Neural progenitor cell (in vitro differentiated cells): ENCODE measurements around the gene NIPAL3. TPM values are rescaled to one million over a fixed set of nuclear protein-coding genes. Genes with fewer than 3 reads are reported as not detected.
"Not testable (repeated sequence)": the region's sequence is repeated elsewhere in the genome, so short reads cannot be mapped to it uniquely, and the experiment has no call there.

ENCODE experiments used
- DNase-seq: peaks from one replicate; pipeline ENCODE4 v3.0.0-alpha.2; 2016; ENCODE audit warnings: low spot score
- H2AFZ ChIP-seq: fragments of 200-600 bp; sonication (generic); replicated peaks from 2 replicates; pipeline ENCODE4 v1.6.1; 2016; ENCODE audit warnings: antibody characterized with exemption
- H3F3A ChIP-seq: fragments of 200-600 bp; sonication (generic); 2 replicates; pipeline ENCODE4 v1.6.1; 2016; ENCODE audit warnings: antibody characterized with exemption, low read depth
- H3K27ac ChIP-seq: fragments of 200-600 bp; sonication (generic); 2 replicates; pipeline ENCODE4 v1.5.1; 2016; ENCODE audit warnings: mild to moderate bottlenecking
- H3K27me3 ChIP-seq: fragments of 200-600 bp; sonication (generic); 2 replicates; pipeline ENCODE4 v1.6.1; 2016; ENCODE audit warnings: mild to moderate bottlenecking, moderate library complexity
- H3K36me3 ChIP-seq: fragments of 200-600 bp; sonication (generic); 2 replicates; pipeline ENCODE4 v1.5.1; 2016
- H3K4me1 ChIP-seq: fragments of 200-600 bp; sonication (generic); 2 replicates; pipeline ENCODE4 v1.6.1; 2016; ENCODE audit warnings: mixed run types
- H3K4me2 ChIP-seq: fragments of 200-600 bp; sonication (generic); 2 replicates; pipeline ENCODE4 v1.6.1; 2016
- H3K4me3 ChIP-seq: fragments of 200-600 bp; sonication (generic); 2 replicates; pipeline ENCODE4 v1.5.1; 2016
- H3K79me2 ChIP-seq: fragments of 200-600 bp; sonication (generic); 2 replicates; pipeline ENCODE4 v1.6.1; 2016; ENCODE audit warnings: low read depth
- H3K9ac ChIP-seq: fragments of 200-600 bp; sonication (generic); 2 replicates; pipeline ENCODE4 v1.6.1; 2016
- H3K9me3 ChIP-seq: fragments of 200-600 bp; sonication (generic); 2 replicates; pipeline ENCODE4 v1.5.1; 2016; ENCODE audit warnings: low read depth
- H4K20me1 ChIP-seq: fragments of 200-600 bp; sonication (generic); 2 replicates; pipeline ENCODE4 v1.6.1; 2016; ENCODE audit warnings: low read depth
- H3K27ac Mint-ChIP-seq: 3 replicates; pipeline ENCODE4 v1.8.0; 2021; ENCODE audit warnings: mixed read lengths
- H3K27me3 Mint-ChIP-seq: 2 replicates; pipeline ENCODE4 v1.8.0; 2022; ENCODE audit warnings: low read depth, mild to moderate bottlenecking, inconsistent platforms, moderate library complexity, mixed read lengths; ENCODE audit not compliant: insufficient read depth
- H3K36me3 Mint-ChIP-seq: 3 replicates; pipeline ENCODE4 v1.8.0; 2021; ENCODE audit warnings: mixed read lengths
- H3K4me1 Mint-ChIP-seq: 3 replicates; pipeline ENCODE4 v1.8.0; 2021; ENCODE audit warnings: mixed read lengths
- H3K4me3 Mint-ChIP-seq: 3 replicates; pipeline ENCODE4 v1.8.0; 2021; ENCODE audit warnings: mild to moderate bottlenecking, moderate library complexity, mixed read lengths
- H3K9me3 Mint-ChIP-seq: 3 replicates; pipeline ENCODE4 v1.8.0; 2020; ENCODE audit warnings: mixed read lengths
- CTCF ChIP-seq: fragments of 200-600 bp; sonication (generic); IDR thresholded peaks from 2 replicates; pipeline ENCODE4 v1.5.1; 2017; ENCODE audit warnings: antibody characterized with exemption, mild to moderate bottlenecking
- EZH2 ChIP-seq: fragments of 200-600 bp; sonication (generic); IDR thresholded peaks from 2 replicates; pipeline ENCODE4 v1.6.1; 2017; ENCODE audit warnings: antibody characterized with exemption, mild to moderate bottlenecking, moderate library complexity
- EZH2phosphoT487 ChIP-seq: fragments of 200-600 bp; sonication (generic); IDR thresholded peaks from 2 replicates; pipeline ENCODE4 v1.6.1; 2017; ENCODE audit warnings: antibody characterized with exemption
- total RNA-seq: library from RNA; depleted of rRNA; stranded (reverse); fragments of >200 nt; gene quantifications from 2 replicates; pipeline ENCODE4 v1.2.3, GENCODE V29; 2015; ENCODE audit warnings: low replicate concordance

Gene NIPAL3
- total RNA-seq, 1 donor from 2014 or later = 6.9 TPM

DNA sequence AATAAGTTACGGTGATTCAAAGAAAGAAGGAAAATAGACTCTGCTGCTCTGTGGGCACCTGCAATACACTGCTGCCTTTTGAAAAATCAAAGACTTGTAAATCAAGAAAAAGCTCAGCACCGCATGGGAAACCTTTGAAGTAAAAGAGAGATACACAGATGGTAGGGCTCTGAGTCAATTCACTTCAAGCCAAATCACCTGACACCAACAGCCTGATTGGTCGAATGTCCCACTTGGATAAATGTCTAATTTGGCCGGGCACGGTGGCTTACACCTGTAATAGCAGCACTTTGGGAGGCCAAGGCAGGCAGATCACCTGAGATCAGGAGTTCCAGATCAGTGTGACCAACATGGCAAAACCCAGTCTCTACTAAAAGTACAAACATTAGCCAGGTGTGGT, 67.8 kb downstream of the NIPAL3 start:
- Histone ChIP-seq H3K4me2 (no peak overlapping the region), H3K27ac (no peak overlapping the region), H3K79me2 (no peaks in the 10 kb centered on the region), H3K36me3 (no peaks in the 10 kb centered on the region), H3F3A (no peaks in the 10 kb centered on the region), H2AFZ (no peak overlapping the region), H3K4me1 (no peaks in the 10 kb centered on the region), H4K20me1 (no peaks in the 10 kb centered on the region), H3K9ac (no peak overlapping the region), H3K27me3 (no peaks in the 10 kb centered on the region), H3K4me3 (no peak overlapping the region), H3K9me3 (no peaks in the 10 kb centered on the region)
- peaks cover 3% of the 10 kb centered on the region for H3K9me3 Mint-ChIP-seq
- no peak overlapping the region for H3K4me3 Mint-ChIP-seq
- H3K4me1 Mint-ChIP-seq = peaks cover 3% of the 10 kb centered on the region
- peaks cover 8% of the 10 kb centered on the region for H3K27me3 Mint-ChIP-seq
- TF ChIP-seq EZH2phosphoT487 (no peak), EZH2 (no peak), CTCF (no peak)
- no peak for DNase-seq
- H3K36me3 Mint-ChIP-seq = no peaks in the 10 kb centered on the region
- H3K27ac Mint-ChIP-seq = no peak overlapping the region

DNA sequence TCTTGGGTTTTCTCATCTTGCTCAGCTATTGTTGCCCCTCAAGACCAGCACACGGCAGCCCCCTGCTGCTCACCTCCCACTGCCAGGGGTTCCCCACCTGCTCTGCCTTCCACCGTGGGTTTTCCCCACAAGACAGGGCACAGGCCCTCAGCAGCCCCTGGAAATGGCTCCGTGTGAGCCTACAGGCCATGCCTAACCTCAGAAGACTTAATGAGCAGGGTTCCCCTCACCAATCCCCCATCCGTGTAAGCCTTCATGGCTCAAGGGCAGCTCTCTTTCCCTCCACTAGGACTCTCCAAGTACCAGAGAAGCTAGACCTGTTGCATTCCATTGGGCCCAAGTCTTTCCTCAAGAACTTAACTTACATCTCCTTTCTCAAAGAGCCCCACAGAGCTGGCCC, 68.6 kb downstream of the NIPAL3 start:
- H3K36me3 ChIP-seq = no peaks in the 10 kb centered on the region
- no peaks in the 10 kb centered on the region for H3K36me3 Mint-ChIP-seq
- DNase-seq = no peak

DNA sequence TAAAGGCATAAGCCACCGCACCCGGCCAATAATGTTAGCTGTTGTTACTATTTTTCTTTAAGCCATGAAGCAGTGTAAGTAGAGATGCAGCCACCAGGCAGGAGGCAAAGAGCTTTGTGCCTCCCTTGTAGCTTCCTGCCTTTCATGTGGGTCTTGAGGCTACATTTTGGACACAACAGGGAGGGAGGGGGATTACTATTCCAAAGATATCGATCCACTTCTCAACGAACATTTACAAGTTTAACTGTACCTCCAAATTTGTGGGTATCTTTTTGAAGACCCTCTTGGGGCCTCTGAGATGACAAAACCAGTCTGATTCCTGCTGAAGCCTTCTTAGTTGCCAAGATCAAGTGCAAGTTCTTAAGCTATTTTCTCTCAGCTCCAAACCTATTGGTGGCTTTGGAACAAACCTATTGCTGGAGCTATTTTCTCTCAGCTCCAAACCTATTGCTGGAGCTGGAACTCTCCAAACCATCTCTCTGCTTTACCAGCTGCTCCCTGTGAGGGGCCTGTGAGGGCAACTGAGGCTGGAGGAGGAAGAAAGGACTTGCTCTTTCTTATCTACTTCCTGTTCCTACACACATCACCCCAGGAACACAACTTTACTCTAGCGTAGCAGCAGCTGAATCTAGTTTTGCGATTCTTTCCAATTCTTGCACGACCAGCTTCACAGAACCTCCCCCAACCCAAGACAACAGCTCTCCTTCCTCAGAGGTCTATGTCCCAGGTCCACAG, 70.9 kb downstream of the NIPAL3 start:
- no peaks in the 10 kb centered on the region for H3K4me1 ChIP-seq
- no peak for DNase-seq
- H3F3A ChIP-seq = no peaks in the 10 kb centered on the region
- H3K4me3 Mint-ChIP-seq = no peak overlapping the region
- peaks cover 9% of the 10 kb centered on the region for H3K27me3 Mint-ChIP-seq
- no peak overlapping the region for H3K9ac ChIP-seq
- H4K20me1 ChIP-seq = no peaks in the 10 kb centered on the region
- H3K9me3 Mint-ChIP-seq = peaks cover 8% of the 10 kb centered on the region
- H2AFZ ChIP-seq = no peak overlapping the region
- H3K4me3 ChIP-seq = no peak overlapping the region
- H3K9me3 ChIP-seq = no peaks in the 10 kb centered on the region
- no peaks in the 10 kb centered on the region for H3K36me3 Mint-ChIP-seq
- TF ChIP-seq EZH2 (no peak), CTCF (no peak), EZH2phosphoT487 (no peak)
- no peaks in the 10 kb centered on the region for H3K79me2 ChIP-seq
- no peaks in the 10 kb centered on the region for H3K27me3 ChIP-seq
- no peaks in the 10 kb centered on the region for H3K4me1 Mint-ChIP-seq
- H3K4me2 ChIP-seq = no peak overlapping the region
- H3K27ac Mint-ChIP-seq = no peak overlapping the region
- H3K27ac ChIP-seq = no peak overlapping the region
- H3K36me3 ChIP-seq = no peaks in the 10 kb centered on the region

More for the DNA sequence above, 68.6 kb downstream of the NIPAL3 start:
- peaks cover 3% of the 10 kb centered on the region for H3K4me1 Mint-ChIP-seq
- H3K27me3 ChIP-seq = no peaks in the 10 kb centered on the region
- H3K79me2 ChIP-seq = no peaks in the 10 kb centered on the region
- H3K9me3 ChIP-seq = no peaks in the 10 kb centered on the region
- H4K20me1 ChIP-seq = no peaks in the 10 kb centered on the region
- no peak overlapping the region for H3K4me3 Mint-ChIP-seq
- no peaks in the 10 kb centered on the region for H3K4me1 ChIP-seq
- H3K4me2 ChIP-seq = no peak overlapping the region
- TF ChIP-seq EZH2 (no peak), EZH2phosphoT487 (no peak)
- no peak overlapping the region for H3K27ac Mint-ChIP-seq
- H3F3A ChIP-seq = no peaks in the 10 kb centered on the region
- H3K27ac ChIP-seq = no peak overlapping the region
- no peak overlapping the region for H3K4me3 ChIP-seq
- peaks cover 8% of the 10 kb centered on the region for H3K27me3 Mint-ChIP-seq
- H2AFZ ChIP-seq = no peak overlapping the region
- no peak overlapping the region for H3K9ac ChIP-seq
- peaks cover 7% of the 10 kb centered on the region for H3K9me3 Mint-ChIP-seq

GRCh38 chr1:24487455-24487854, 71.9 kb downstream of the NIPAL3 start:
- no peaks in the 10 kb centered on the region for H4K20me1 ChIP-seq
- Mint-ChIP-seq H3K36me3 (no peaks in the 10 kb centered on the region), H3K4me1 (no peaks in the 10 kb centered on the region), H3K27me3 (peaks cover 11% of the 10 kb centered on the region), H3K27ac (no peak overlapping the region), H3K9me3 (peaks cover 8% of the 10 kb centered on the region), H3K4me3 (no peak overlapping the region)
- H3K79me2 ChIP-seq = no peaks in the 10 kb centered on the region
- no peaks in the 10 kb centered on the region for H3F3A ChIP-seq
- no peak overlapping the region for H3K27ac ChIP-seq
- H3K4me1 ChIP-seq = no peaks in the 10 kb centered on the region
- no peak for DNase-seq
- no peaks in the 10 kb centered on the region for H3K9me3 ChIP-seq
- no peak overlapping the region for H3K4me2 ChIP-seq
- H3K9ac ChIP-seq = no peak overlapping the region
- TF ChIP-seq EZH2phosphoT487 (no peak), EZH2 (no peak), CTCF (no peak)
- no peak overlapping the region for H2AFZ ChIP-seq
- no peaks in the 10 kb centered on the region for H3K36me3 ChIP-seq
- no peak overlapping the region for H3K4me3 ChIP-seq
- H3K27me3 ChIP-seq = no peaks in the 10 kb centered on the region

GRCh38 chr1:24488159-24488558, 72.6 kb downstream of the NIPAL3 start:
- H3K4me1 ChIP-seq, H3K4me3 ChIP-seq, H3K36me3 ChIP-seq, DNase-seq, H3K9ac ChIP-seq, H3K4me3 Mint-ChIP-seq, H3K9me3 Mint-ChIP-seq, H3K27ac ChIP-seq, H3F3A ChIP-seq, H3K9me3 ChIP-seq, H2AFZ ChIP-seq, H3K4me1 Mint-ChIP-seq, H3K27ac Mint-ChIP-seq, H4K20me1 ChIP-seq, H3K27me3 ChIP-seq, H3K36me3 Mint-ChIP-seq, H3K79me2 ChIP-seq, H3K4me2 ChIP-seq: not testable (repeated sequence)
- H3K27me3 Mint-ChIP-seq = peaks cover 11% of the 10 kb centered on the region
